ENCODE measurements around the gene ABHD12B. TPM values are rescaled to one million over a fixed set of nuclear protein-coding genes. Genes with fewer than 3 reads are reported as not detected.

The ABHD12B gene
- total RNA-seq, 1 experiment from 2014 or later, result not detected

DNA sequence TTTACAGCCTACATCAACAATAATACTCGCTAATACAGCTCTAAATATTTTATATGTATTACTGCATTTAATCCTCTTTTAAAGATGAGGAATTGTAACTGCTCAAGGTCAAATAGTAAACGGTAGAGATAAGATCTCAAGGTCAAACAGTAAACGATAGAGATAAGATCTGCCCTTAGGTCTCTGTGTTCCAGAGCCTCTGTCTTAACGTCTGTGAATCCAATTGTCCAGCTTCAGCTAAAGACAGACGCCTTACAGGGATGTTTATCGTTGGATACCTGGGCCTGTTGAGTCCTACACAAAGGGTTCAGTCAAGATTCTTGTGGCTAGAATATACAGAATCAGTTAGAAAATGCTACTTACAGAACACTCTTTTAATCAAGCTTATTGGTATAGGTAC, 52.4 kb downstream of the ABHD12B start:
- no peaks in the 10 kb centered on the region for H3K9me3 ChIP-seq (replicated peaks)
- H3K4me1 ChIP-seq (replicated peaks), result peaks cover 18% of the 10 kb centered on the region
- H3K27me3 ChIP-seq (replicated peaks), result no peaks in the 10 kb centered on the region
- no peak for DNase-seq (ENCODE audit: low read depth in 1 of 2, low spot score in 2 of 2)
- H3K4me3 ChIP-seq, result no peak overlapping the region
- H3K36me3 ChIP-seq, result peaks cover 4% of the 10 kb centered on the region
- H3K27ac ChIP-seq, result no peak overlapping the region

DNA sequence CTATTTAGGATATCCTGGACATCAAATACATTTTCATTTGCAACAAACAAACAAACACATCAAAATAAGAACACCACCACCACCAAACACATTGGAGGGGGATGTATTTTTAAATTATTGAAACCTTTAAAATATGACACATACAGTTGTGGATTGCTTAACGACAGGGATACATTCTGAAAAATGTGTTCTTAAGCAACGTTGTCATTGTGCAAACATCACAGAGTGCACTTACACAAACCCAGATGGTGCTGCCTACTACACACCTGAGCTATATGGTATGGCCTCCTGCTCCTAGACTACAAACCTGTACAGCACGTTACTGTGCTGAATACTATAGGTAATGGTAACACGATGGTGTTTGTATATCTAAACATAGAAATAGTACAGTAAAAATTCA, 53.0 kb downstream of the ABHD12B start:
- no peak for DNase-seq (ENCODE audit: low read depth in 1 of 2, low spot score in 2 of 2)
- H3K4me1 ChIP-seq (replicated peaks), result peaks cover 18% of the 10 kb centered on the region
- no peak overlapping the region for H3K4me3 ChIP-seq
- H3K27ac ChIP-seq, result no peak overlapping the region
- no peaks in the 10 kb centered on the region for H3K9me3 ChIP-seq (replicated peaks)
- peaks cover 7% of the 10 kb centered on the region for H3K36me3 ChIP-seq
- H3K27me3 ChIP-seq (replicated peaks), result no peaks in the 10 kb centered on the region

DNA sequence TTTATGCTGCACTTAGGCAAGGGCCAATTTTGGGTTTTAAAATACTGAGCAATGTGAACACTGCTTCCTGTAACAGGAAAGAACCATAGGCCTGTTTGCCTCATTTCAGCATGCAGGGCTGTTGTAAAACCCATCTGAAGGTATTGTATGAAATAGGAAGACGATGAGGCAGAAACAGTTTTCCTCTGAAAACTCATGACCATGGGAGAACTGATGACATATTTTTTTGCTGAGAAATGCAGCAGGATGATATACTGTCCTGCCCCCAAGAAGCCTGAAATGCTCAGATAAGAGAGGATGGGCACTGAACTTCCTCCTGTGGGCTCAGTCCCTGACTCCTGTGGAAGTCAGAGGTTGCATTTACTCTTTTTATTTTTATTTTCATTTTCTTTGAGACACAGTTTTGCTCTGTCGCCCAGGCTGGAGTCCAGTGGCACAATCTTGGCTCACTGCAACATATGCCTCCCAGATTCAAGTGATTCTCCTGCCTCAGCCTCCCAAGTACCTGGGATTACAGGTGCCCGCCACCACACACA, 55.1 kb downstream of the ABHD12B start:
- peaks cover 12% of the 10 kb centered on the region for H3K36me3 ChIP-seq
- no peak overlapping the region for H3K4me3 ChIP-seq
- H3K27ac ChIP-seq, result no peak overlapping the region
- no peaks in the 10 kb centered on the region for H3K9me3 ChIP-seq (replicated peaks)
- DNase-seq (ENCODE audit: low read depth in 1 of 2, low spot score in 2 of 2), result no peak
- no peaks in the 10 kb centered on the region for H3K27me3 ChIP-seq (replicated peaks)
- no peaks in the 10 kb centered on the region for H3K4me1 ChIP-seq (replicated peaks)

DNA sequence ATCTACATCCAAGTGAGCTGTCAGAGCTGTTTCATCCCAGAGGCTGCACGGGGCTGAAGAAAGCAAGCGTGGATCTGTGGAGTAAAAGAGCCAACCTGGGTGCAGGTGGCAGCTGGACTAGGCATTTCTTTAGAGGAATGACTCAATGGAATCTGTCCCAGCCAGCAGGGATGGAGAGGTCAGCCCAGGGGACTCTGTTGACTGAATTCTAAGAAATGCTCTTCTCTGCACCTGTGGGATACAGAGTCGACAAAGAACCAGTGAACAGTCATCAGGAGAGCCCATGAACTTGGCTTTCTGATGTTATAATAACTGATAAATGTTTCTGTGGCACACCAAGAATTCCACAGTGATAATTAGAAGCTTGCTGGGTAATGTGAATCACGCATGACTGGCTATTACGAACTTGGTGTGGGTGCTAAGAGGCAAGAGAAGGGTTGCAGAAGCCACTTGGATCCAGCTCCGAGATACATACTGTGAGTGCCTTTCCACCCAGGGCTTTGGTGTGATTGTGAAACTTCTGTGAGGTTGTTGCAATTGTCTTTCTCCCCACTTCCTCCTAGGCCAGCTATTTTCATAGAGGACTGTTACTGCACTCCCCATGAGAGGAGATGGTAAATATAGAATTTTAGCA, 56.3 kb downstream of the ABHD12B start:
- Histone ChIP-seq H3K27me3 (replicated peaks) (no peaks in the 10 kb centered on the region), H3K4me3 (no peak overlapping the region), H3K36me3 (peaks cover 7% of the 10 kb centered on the region), H3K4me1 (replicated peaks) (no peaks in the 10 kb centered on the region), H3K9me3 (replicated peaks) (no peaks in the 10 kb centered on the region), H3K27ac (no peak overlapping the region)
- DNase-seq (ENCODE audit: low read depth in 1 of 2, low spot score in 2 of 2), result no peak

DNA sequence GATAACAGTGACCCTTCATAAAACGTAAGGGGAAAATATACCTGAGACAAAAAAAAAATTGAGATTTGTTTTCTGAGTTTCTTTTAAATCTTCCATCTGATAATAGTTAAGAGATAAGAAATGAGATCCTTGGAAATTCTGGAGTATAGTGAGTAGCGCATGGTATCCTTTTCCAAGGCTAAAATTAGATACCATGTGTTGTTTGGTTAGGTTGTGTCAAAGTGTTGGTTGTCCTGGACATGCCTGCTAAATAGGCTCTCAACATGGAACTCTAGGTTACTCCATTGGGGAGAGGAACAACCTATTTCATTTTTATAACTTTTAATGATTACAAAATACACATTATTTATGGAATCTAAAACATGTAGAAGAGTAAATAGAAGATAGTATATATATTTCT, 57.7 kb downstream of the ABHD12B start:
- Histone ChIP-seq H3K4me3 (no peak overlapping the region), H3K9me3 (replicated peaks) (no peaks in the 10 kb centered on the region), H3K27me3 (replicated peaks) (no peaks in the 10 kb centered on the region), H3K4me1 (replicated peaks) (no peaks in the 10 kb centered on the region), H3K27ac (no peak overlapping the region), H3K36me3 (peaks cover 8% of the 10 kb centered on the region)
- no peak for DNase-seq (ENCODE audit: low read depth in 1 of 2, low spot score in 2 of 2)

DNA sequence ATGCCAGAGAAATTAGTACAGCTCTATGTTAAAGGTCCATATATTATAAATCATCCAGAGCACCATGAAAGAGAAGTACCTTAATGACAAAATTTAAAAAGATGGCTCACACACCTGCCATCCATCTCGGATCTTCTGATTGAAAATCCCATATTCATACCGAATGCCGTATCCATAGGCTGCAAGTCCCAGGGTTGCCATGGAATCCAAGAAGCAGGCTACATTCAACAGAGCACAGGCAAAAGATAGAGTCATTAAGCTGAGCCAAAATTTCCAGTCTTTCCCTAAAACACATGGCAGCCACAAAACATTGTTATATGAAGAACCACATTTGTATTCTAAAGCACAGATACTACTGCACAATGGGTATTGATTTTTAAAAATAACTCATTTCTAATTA, 59.7 kb downstream of the ABHD12B start:
- no peaks in the 10 kb centered on the region for H3K27me3 ChIP-seq (replicated peaks)
- peaks cover 14% of the 10 kb centered on the region for H3K36me3 ChIP-seq
- DNase-seq (ENCODE audit: low read depth in 1 of 2, low spot score in 2 of 2), result no peak
- no peak overlapping the region for H3K4me3 ChIP-seq
- no peaks in the 10 kb centered on the region for H3K4me1 ChIP-seq (replicated peaks)
- no peaks in the 10 kb centered on the region for H3K9me3 ChIP-seq (replicated peaks)
- H3K27ac ChIP-seq, result no peak overlapping the region

DNA sequence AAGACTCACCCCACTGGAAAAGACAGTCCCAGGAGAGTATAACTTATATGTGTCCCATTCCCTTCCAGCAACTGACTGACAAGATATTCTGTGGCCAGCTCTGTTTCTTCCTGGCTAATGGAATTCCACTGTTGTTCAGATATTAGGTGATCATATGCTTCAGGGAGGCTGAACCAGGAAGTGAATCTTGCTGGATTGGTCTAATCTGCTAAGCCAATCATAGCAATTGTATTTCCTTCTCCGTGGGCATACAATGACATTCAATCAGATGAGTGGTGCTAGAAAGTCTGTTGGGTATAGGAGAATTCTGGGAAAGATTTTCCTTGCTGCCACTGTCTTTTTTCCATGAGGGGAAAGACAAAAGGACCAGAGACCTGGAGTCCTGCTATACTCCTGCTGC, 60.3 kb downstream of the ABHD12B start:
- Histone ChIP-seq H3K27me3 (replicated peaks) (no peaks in the 10 kb centered on the region), H3K4me3 (no peak overlapping the region), H3K36me3 (peaks cover 14% of the 10 kb centered on the region), H3K27ac (no peak overlapping the region), H3K4me1 (replicated peaks) (no peaks in the 10 kb centered on the region), H3K9me3 (replicated peaks) (no peaks in the 10 kb centered on the region)
- no peak for DNase-seq (ENCODE audit: low read depth in 1 of 2, low spot score in 2 of 2)

DNA sequence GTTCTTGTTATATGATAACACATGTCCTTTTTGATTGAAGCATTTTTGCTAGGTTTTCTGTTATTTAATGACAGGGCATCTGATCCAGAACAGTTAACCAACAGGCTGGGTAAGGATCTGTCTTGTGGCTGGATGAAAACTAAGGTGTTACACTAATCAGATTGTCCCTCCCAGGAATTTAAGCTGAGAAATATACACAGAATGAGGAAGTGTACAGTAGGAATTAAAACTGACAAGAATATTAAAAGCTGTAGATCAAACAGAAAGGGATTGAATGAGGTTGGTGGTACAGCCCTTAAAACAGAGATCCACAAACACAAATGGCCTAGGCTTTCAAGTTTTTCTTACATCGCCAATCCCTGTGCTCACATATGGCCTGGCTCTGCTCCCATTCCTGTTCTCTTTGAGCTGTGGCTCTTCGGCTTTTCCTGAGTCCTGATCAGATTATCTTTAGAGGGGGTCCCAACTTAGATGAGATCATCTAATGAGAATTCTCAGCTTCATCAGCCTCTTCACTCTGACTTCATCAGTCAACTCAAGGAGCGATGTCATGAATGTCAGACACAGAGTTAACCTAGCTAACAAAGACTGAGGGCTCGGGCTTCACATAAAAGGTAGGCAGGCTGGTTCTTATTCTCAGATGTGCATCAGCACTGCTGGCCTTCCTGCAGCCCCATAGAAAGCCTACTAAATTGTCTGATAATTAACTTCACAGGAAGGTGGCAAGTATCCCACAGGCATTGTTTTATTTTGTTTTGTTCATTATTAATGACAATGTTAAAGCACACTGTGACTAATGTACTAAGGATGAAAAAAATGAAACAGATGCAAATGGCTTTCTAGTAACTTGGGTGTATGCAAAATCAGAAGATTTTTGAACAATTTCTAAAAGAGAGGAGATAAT, 61.0 kb downstream of the ABHD12B start:
- H3K9me3 ChIP-seq (replicated peaks), result no peaks in the 10 kb centered on the region
- peaks cover 14% of the 10 kb centered on the region for H3K36me3 ChIP-seq
- H3K27me3 ChIP-seq (replicated peaks), result no peaks in the 10 kb centered on the region
- no peaks in the 10 kb centered on the region for H3K4me1 ChIP-seq (replicated peaks)
- H3K4me3 ChIP-seq, result no peak overlapping the region
- no peak overlapping the region for H3K27ac ChIP-seq
- DNase-seq (ENCODE audit: low read depth in 1 of 2, low spot score in 2 of 2), result no peak

DNA sequence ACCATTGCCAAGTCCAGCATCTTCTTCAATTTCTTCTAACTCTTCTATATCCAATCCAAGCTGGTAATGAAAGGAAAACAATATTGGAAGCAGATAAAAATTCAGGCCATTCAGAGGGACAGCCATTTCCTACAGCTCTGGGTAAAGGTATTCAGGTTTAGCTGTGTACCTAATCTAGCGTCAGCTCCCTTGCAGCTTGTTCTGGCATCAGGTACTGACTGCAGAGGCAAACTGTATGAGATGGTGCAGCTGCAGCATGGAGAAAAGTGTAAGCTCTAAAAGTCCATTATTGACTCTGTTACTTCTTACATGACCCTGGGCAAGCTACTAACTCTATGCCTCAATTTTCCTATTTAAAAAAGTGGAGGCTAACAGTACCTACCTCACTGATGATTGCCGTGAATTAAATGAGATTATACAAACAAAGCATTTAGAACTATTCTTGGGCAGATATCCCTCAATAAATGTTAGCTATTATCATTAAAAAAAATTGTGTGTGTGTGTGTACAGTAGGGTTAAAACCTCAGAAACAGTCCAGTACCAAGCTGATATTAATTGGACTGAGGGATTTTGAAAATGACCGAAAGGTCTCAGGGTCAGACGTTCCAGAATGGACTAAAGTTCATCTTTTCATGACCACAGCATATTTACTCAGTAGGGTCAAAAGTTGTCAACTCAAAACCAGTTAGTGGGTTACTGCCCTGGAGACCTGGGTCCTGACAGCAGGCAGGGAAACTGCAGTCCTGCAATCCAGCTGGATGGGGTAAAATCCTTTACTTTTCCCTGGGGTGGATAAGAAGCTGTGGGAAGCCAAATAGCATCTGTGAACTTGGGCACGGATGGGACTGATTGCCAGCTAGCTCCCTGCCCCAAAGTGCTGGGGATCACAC, 63.5 kb downstream of the ABHD12B start:
- no peaks in the 10 kb centered on the region for H3K4me1 ChIP-seq (replicated peaks)
- peaks cover 11% of the 10 kb centered on the region for H3K36me3 ChIP-seq
- H3K4me3 ChIP-seq, result no peak overlapping the region
- no peak overlapping the region for H3K27ac ChIP-seq
- H3K9me3 ChIP-seq (replicated peaks), result no peaks in the 10 kb centered on the region
- H3K27me3 ChIP-seq (replicated peaks), result no peaks in the 10 kb centered on the region
- DNase-seq (ENCODE audit: low read depth in 1 of 2, low spot score in 2 of 2), result no peak

DNA sequence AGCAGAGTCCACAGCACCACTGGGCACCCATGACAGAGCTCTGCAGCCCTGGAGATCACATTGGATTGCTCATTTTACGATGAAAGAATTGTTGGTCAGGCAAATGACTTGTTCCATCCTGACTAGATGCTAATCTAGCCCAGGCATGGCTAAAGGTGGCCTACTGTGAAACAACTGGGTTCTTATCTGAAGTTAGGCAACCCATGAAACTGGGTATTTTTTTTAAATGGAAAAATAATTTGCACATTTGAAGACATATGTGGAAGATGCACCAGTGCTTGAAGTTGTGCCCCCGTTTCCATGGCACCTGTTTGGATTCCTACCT, 64.1 kb downstream of the ABHD12B start:
- peaks cover 9% of the 10 kb centered on the region for H3K36me3 ChIP-seq

DNA sequence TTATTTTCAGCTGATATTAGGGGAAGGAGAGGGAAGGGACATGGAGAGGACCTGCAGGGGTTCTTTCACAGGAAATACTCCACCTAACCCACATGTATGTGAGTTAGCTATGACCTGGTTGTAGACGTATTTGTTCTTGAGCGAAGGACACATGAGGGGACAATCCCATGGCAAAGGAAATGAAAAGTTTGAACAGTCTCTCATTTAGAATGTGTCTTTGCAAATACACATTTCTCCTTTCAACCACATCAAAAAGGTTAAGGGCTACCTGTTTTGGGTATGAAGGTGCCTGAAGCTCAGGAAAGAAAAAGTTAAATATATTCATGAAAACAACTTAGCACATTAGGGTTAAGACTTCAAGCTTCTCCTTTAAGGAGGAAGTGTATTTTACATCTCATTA, 65.0 kb downstream of the ABHD12B start:
- H3K4me3 ChIP-seq, result no peak overlapping the region
- H3K27ac ChIP-seq, result no peak overlapping the region
- no peaks in the 10 kb centered on the region for H3K27me3 ChIP-seq (replicated peaks)

More for the DNA sequence above, 64.1 kb downstream of the ABHD12B start:
- Histone ChIP-seq H3K27ac (no peak overlapping the region), H3K4me1 (replicated peaks) (no peaks in the 10 kb centered on the region), H3K4me3 (no peak overlapping the region), H3K9me3 (replicated peaks) (no peaks in the 10 kb centered on the region), H3K27me3 (replicated peaks) (no peaks in the 10 kb centered on the region)
- no peak for DNase-seq (ENCODE audit: low read depth in 1 of 2, low spot score in 2 of 2)

DNA sequence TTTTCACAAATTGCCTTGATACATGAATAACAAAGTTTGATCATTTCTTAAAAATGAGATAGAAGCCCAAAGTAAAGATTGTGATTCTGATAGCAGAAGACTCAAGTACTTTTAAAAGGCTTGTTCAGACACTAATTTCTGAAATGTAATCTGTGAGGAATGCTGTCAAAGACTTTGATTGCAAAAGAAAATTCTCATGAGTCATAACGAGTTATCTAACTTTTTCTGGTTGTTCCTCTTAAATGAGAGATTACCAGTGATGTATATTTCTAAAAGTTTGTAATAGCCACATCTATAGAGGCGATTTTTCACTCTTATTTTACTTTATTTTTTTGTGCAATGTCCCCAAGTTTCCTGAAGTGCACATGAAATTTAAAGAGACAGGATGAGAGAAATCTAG, 65.5 kb downstream of the ABHD12B start:
- Histone ChIP-seq H3K27me3 (replicated peaks) (no peaks in the 10 kb centered on the region), H3K27ac (no peak overlapping the region), H3K4me3 (no peak overlapping the region), H3K9me3 (replicated peaks) (no peaks in the 10 kb centered on the region), H3K4me1 (replicated peaks) (no peaks in the 10 kb centered on the region), H3K36me3 (peaks cover 6% of the 10 kb centered on the region)
- no peak for DNase-seq (ENCODE audit: low read depth in 1 of 2, low spot score in 2 of 2)

More for the DNA sequence above, 65.0 kb downstream of the ABHD12B start:
- no peaks in the 10 kb centered on the region for H3K9me3 ChIP-seq (replicated peaks)
- no peak for DNase-seq (ENCODE audit: low read depth in 1 of 2, low spot score in 2 of 2)
- H3K4me1 ChIP-seq (replicated peaks), result no peaks in the 10 kb centered on the region
- peaks cover 6% of the 10 kb centered on the region for H3K36me3 ChIP-seq

DNA sequence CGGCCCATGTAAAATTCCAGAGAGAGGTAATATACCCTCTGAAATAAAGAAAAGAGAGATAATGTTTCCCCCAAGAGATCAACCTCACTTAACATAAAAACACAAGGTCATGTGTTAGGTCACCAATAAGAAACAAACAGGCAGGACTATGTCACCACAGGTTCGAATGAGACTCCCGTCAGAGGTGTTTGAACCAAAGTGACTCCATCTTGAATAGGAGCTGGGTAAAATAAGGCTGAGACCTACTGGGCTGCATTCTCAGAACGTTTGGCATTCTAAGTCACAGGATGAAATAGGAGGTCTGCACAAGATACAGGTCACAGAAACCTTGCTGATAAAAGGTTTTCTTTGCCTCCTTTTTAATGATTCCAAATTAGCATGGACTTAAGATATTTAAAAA, 65.9 kb downstream of the ABHD12B start:
- DNase-seq (ENCODE audit: low read depth in 1 of 2, low spot score in 2 of 2), result no peak
- Histone ChIP-seq H3K27ac (no peak overlapping the region), H3K4me3 (no peak overlapping the region)

More for the DNA sequence above, 65.9 kb downstream of the ABHD12B start:
- no peaks in the 10 kb centered on the region for H3K4me1 ChIP-seq (replicated peaks)
- peaks cover 6% of the 10 kb centered on the region for H3K36me3 ChIP-seq
- no peaks in the 10 kb centered on the region for H3K9me3 ChIP-seq (replicated peaks)
- H3K27me3 ChIP-seq (replicated peaks), result no peaks in the 10 kb centered on the region
